Stomach (tissue), 4 donors: ENCODE results near the gene NR1D1.

Experiments
- CTCF ChIP-seq, 7 experiments: fragments of 450-650 bp in 4 of 7; fragments of 200-600 bp in 3 of 7; sonication (generic) in 3 of 7; IDR thresholded peaks; one replicate each; pipeline ENCODE4 v1.5.1; 2016 to 2019; ENCODE audit warnings: antibody characterized with exemption in 7 of 7, control low read depth in 2 of 7, mild to moderate bottlenecking in 1 of 7
- POLR2A ChIP-seq, 4 donors: fragments of 450-650 bp; IDR thresholded peaks; one replicate each; pipeline ENCODE4 v1.6.1; 2016; ENCODE audit warnings: antibody characterized with exemption in 4 of 4, control low read depth in 2 of 4, mild to moderate bottlenecking in 1 of 4, moderate library complexity in 1 of 4

GRCh38 chr17:40084477-40084876 lies 15.9 kb downstream of the NR1D1 start:
- TF ChIP-seq CTCF (IDR thresholded peaks at IDR 0.05), result no peak
- TF ChIP-seq POLR2A (IDR thresholded peaks at IDR 0.05), result no peak
